NCI-H1092 (cell line): ENCODE results near the gene PCSK1.
A peak's percentile ranks its signal among the peaks of the same experiment; 100 is the strongest.

Experiments
- DNase-seq: peaks from one replicate; lab custom pipeline; 2025; lab: John Stamatoyannopoulos, UW

The PCSK1 gene

DNA sequence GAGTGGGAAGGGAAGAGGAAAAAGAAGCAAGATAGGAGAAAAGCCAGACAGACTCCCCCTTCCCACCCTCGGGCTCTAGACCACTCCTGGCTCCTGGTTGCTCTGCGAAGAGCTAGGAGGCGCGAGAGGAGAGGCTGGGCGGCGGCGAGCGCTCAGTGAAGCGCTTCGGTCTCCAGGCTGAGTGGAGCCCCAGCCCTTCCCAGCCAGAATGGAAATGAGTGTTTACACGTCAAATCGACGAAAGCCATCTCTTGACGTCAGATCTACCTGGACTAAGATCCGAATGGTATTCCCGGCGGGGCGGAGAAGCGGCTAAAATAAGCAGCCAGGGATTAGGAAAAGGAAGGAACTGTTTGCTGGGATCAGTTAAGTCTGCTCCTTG is at the start of gene PCSK1:
TSS of gene PCSK1 (minus strand) at position 183 of the 382 bp plus-strand sequence. CDS start 206 bp downstream, outside the sequence.
- DNase-seq, result peak; percentile 88

- DNase-seq, result no peak
These were observed 48.8 kb upstream of the PCSK1 start for GRCh38 chr5:96481867-96482266.

GRCh38 chr5:96481009-96481786 is 48.1 kb upstream of the PCSK1 start:
- no peak for DNase-seq

GRCh38 chr5:96478983-96479382 is 45.9 kb upstream of the PCSK1 start:
- no peak for DNase-seq

DNA sequence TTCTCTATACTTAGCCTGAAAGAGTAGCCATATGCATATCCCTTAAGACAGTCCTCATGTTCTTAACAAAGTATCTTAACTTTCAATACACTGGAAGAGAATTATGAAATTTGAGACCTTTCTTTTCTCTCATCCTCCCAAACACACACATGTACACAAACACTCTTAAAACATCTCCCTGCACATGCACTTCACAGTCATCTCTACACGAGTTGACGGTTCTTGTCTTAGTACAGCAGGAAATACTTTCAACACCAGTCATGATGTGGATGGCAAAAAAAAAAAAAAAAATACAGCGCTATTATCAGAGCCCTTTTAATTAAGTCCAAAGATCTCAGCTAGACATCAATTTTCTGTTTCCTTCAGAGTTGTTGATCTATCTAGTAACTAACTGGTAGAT is 43.6 kb upstream of the PCSK1 start:
- DNase-seq, result no peak

- DNase-seq, result no peak
These were observed 41.0 kb upstream of the PCSK1 start for GRCh38 chr5:96474073-96474472.

DNA sequence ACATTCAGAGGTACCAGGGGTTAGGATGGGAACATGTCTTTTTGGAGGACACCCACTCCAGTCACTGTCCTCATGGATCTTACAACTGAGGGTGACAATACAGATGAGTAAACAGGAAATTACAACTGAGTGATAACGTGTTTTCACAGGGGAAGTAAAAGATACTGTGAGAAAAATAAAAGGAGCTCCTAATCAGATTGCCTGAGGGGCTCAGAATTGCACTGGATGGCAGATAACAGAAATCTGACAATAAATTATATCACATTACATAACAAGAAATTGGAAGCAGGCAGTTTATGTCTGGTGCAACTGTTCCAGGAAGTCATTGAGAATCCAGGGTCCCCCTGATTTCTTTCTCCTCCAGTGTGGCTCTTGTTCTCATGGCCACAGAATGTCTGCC is 40.1 kb upstream of the PCSK1 start:
- no peak for DNase-seq

GRCh38 chr5:96470785-96471184 is 37.7 kb upstream of the PCSK1 start:
- DNase-seq, result no peak

DNA sequence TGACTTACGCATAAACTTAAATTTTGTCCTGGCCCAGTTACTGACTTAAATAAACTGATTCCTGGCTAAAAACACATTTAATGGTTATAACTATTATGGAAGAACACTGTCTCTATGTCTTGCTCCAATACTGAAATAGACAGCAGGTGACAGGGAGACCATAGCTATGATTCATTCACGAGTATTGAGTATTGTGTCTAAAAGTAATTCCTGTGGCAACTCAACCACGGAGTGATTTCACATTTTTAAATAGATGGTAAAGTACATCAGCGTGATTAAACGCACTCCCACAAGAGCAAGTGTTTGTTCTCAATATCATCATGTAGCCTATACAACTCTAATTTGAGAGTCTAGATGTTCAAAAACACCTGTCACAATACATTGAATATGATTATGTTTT is 35.9 kb upstream of the PCSK1 start:
- no peak for DNase-seq

- DNase-seq, result peak; percentile 40
These were observed 30.0 kb upstream of the PCSK1 start for GRCh38 chr5:96463091-96463490.

DNA sequence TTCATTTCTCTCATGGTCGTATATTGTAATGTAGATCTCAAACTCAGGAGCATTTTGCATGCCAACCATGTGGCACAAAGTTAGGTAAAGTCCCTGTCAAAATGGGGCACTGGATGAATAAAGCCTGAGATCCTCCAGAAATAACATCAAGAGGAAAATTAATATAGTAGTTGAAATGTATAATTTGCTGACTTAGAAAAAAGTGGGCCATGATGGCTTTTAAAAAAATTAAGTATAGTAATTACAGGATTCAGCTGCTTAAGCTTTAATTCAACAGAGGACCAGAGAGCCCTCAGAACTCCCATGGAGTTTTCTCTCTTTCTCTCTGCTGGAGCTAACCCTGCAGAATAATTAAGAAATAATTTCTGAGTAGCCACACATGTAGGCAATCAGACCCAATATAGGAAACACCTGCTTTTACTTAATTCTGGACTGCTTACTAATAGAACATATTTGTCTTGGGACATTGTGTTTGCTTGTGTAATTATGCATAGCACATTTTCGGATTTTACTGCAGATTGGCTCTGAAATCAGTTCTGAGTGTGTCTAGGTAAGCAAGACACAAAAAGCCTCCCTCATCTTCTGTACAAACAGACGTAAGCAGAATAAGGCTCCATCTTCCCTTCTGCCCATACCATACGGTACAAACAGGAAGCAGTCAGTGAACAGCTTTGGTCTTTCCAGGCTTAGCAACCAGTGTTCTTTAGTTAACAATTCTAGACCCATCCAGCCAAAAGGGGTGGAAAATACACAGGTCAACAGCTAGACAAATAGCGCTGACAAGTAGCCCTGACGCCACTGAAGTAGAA is 26.5 kb upstream of the PCSK1 start:
- DNase-seq, result peak; percentile 68

GRCh38 chr5:96458176-96458575 is 25.1 kb upstream of the PCSK1 start:
- no peak for DNase-seq

DNA sequence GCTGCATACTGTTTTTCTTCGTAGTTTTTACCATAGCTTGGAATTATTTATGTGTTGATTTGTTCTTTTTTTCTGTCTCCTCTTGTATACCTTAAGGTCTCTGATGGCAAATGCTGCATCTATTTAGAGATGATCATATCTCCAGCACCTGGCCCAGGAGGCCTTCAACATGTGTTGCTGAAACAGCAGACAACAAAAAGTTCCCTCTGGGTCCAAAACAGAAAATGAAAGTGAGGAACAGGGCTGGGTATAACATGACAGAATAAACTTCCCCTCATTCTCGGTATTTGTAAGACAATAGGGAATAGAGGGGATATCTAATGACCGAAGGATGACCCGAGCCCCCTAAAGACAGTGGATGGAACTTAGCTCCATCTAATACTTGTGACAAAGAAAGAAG is 22.7 kb upstream of the PCSK1 start:
- DNase-seq, result no peak

DNA sequence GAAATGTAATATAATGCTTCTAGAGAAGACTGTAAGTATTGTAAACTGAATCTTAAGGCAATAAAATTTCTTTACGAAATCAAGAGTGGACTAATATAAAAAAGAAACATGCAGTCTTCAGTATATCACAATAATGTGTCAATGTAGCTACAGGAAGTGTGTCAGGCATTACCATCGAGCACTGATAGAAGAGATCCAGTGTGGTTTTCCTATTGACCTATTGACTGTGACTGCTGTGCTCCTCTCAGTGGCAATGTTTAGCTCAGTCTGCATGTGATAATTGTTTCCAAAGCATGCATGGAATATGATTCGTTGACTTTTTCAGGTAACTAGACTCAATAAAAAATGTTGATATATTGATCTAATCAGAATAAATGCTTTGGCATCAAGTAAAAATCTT is 20.3 kb upstream of the PCSK1 start:
- no peak for DNase-seq

GRCh38 chr5:96447949-96448348 is 14.9 kb upstream of the PCSK1 start:
- DNase-seq, result no peak

- no peak for DNase-seq
These were observed 7.1 kb upstream of the PCSK1 start for GRCh38 chr5:96440185-96440538.

- DNase-seq, result no peak
These were observed 6.6 kb upstream of the PCSK1 start for GRCh38 chr5:96439477-96440184.

- peak; percentile 93 for DNase-seq
These were observed 1.2 kb upstream of the PCSK1 start for GRCh38 chr5:96434201-96434645.

- DNase-seq, result peak; percentile 70
These were observed 607 bp downstream of the PCSK1 start for GRCh38 chr5:96432216-96433065.

- DNase-seq, result peak; percentile 44
These were observed 1.5 kb downstream of the PCSK1 start for GRCh38 chr5:96431376-96432187.

DNA sequence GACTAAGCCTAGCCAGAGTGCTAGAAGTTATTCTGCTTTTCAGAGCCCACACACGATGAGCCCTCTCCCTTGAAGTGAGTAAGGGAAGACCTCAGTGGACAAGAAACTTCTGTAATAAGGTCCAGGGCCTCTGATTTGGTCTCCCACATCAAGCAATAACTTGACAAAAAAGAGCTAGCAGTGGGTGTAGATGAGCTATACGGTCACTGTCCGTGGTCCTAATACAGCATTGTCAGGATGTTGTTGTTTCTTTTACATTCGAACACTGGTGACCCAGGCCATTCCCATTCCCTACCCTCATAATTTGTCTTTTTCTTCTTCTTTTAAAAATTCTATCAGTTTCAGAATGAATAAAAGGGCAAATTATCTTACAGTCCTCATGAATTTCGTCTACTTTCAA is 5.2 kb downstream of the PCSK1 start:
- no peak for DNase-seq
